Myocyte (in vitro differentiated cells): ENCODE measurements around the gene TBC1D1. TPM values are rescaled to one million over a fixed set of nuclear protein-coding genes. Genes with fewer than 3 reads are reported as not detected.
"Not testable (repeated sequence)": the region's sequence is repeated elsewhere in the genome, so short reads cannot be mapped to it uniquely, and the experiment has no call there.

Source experiments
- DNase-seq: peaks from one replicate; pipeline ENCODE4 v3.0.0-alpha.2; 2012; ENCODE audit warnings: low read depth
- total RNA-seq: library from RNA; depleted of rRNA; stranded (reverse); fragments of >200 nt; gene quantifications from 2 replicates; pipeline ENCODE4 v1.2.3, GENCODE V29; 2014

The TBC1D1 gene
- total RNA-seq, 1 donor from 2014 or later, result 194 TPM

DNA sequence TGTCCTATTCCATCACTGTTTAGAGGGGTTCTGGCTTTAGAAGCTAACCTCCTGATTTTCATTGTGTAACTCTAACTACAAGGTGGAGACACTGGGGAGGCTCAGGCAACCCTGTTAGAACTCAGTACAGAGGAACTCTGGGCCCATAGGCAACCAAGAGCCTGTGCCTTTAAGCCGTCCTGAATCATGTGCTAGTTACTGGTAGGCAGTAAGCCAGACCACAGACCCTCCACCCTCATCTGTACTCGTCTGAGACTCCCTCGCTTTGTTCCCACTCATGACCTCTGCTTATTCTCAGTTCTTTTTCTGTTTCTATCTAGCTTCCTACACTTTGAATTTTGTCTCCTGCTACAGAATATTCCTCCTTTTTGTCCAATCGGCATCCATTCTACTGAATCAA lies 31.4 kb downstream of the TBC1D1 start:
- peak; percentile 31 for DNase-seq

DNA sequence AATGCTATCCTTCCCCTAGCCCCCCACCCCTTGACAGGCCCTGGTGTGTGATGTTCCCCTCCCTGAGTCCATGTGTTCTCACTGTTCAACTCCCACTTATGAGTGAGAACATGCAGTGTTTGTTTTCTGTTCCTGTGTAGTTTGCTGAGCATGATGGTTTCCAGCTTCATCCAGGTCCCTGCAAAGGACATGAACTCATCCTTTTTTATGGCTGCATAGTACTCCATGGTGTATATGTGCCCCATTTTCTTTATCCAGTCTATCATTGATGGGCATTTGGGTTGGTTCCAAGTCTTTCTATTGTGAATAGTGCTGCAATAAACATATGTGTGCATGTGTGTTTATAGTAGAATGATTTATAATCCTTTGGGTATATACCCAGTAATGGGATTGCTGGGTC lies 32.2 kb downstream of the TBC1D1 start:
- DNase-seq, result not testable (repeated sequence)

DNA sequence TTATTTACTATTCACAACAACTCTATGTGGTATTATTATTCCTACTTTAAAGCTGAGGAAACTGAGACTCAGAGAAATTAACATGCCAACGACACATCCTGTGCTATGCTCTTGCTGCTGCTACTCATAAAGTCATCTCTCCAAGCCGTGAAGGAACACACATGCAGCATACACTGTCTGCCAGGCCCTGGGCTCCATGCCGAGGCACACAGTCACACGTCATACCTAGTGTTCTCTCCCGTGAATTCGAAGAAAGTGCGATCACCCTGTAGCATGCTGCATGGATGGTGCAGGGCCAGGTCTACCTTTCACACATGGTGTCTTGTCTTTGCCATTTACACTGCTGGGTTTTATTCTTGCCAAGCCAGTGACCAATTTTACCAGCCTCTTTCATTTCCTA lies 34.1 kb downstream of the TBC1D1 start:
- no peak for DNase-seq

DNA sequence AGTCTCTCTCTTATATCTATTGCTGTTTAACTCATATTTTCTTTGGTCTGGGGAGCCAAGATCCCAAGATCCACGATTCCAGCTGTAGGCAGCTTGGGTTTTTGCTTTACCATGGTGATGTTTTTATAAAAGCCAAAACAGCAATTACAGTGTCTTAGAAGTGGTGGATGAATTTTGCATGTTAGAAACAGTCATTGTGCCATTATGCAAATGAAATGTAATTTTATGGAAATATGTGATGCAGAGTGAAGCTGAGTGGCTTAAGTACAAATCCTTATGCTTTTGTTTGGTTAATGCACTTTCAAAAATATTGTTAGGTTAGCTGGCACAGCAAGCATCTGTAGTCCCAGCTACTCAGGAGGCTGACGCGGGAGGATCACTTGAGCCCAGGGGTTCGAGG lies 36.5 kb downstream of the TBC1D1 start:
- no peak for DNase-seq

DNA sequence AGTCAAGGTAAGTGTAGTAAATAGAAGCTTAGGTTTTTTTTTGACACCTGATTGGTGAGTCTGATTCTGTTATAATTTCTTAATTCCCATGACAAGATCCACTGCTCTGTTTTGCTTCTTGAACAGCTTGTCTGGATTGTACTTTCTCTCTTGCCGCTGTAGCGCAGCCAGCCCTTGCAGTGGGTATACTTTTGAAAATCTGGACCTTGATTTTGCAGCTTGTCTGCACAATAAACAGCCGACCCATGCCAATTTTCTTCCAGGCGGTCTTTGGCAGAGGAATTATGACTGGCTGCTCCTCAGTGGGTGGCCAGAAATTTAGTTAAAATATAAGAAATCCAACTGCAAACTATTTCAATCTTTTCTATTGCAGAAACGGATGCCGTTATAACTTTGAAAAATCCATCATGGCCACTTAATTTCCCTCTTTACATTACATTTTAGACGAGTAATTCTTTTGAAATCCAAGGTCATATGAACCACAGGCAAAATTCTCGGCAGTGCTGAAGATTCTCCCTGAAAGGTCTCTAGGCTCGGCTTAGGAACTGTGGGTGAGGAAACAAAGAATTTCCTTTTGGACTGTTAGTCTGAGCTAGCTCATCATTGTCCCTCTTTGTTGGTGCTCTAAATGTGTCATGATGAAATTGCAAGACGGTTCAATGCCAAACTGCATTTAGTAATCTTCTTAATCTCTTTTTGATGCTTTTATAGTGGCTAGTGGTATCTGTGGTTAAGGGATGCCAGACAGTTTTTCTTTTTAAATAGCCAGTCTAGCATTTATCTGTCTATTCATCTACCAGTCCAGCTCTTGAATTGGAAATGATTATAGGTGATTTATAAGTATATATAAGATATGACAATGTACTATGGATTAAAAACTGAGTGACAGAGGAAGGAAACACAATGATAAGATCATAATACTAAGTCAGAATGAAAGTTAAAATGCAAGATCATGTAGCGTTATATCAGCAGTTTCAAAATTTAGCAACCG lies 37.8 kb downstream of the TBC1D1 start:
- peak; percentile 49 for DNase-seq

DNA sequence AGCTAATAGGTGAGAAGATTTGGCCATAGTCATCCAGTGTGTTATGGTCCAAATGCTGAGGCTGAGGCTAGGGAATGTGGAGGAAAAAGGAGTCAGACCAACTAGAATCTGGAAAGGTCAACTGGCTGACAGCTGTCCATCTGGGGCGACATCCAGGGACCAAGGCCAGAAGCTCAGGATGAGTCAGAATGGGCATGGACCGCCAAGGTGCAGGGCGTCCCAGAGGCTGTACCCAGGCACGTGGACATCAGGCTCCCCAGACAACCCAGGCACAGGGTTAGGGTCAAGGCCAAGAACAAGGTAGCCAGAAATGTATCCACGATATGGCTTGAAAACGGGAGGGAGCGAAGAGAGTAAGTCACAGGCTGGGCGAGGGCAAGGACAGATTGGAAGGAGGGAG lies 43.2 kb downstream of the TBC1D1 start:
- no peak for DNase-seq

DNA sequence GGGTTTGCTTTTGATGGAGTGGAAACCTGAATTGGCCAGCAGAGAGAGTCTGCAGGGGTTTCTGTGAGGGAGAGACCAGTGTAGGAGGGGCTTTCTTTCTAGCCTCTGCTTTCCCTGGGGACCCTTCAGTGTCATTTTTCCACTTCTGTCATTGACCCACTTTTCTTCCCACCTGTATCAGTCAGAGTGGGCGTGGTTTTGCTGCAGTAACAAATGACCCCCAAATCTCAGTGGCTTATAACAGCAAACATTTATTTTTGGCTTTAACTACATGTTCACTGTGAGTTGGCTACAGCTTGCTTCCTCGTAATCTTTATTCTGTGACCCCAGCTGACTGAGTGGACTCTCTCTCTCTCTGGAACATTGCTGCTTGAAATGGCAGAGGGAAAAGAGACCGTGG lies 43.7 kb downstream of the TBC1D1 start:
- no peak for DNase-seq

DNA sequence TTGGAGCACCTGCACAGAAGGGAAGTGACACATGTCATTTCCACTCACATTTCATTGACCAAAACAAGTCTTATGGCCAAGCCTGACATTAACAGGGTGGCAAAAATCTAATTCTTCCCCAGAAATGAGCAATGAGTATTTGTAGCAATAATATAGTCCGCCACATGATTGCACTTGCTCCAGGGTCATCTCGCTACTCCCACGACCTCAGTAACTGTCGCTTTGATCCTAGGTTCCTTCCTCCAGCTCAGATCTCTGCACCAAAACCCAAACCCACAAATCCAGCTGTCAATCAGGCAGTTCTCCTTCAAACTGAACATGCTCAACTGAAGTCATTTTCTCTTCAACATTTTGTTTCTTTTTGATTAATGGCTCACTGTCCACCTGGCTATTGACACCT lies 44.1 kb downstream of the TBC1D1 start:
- DNase-seq, result no peak

DNA sequence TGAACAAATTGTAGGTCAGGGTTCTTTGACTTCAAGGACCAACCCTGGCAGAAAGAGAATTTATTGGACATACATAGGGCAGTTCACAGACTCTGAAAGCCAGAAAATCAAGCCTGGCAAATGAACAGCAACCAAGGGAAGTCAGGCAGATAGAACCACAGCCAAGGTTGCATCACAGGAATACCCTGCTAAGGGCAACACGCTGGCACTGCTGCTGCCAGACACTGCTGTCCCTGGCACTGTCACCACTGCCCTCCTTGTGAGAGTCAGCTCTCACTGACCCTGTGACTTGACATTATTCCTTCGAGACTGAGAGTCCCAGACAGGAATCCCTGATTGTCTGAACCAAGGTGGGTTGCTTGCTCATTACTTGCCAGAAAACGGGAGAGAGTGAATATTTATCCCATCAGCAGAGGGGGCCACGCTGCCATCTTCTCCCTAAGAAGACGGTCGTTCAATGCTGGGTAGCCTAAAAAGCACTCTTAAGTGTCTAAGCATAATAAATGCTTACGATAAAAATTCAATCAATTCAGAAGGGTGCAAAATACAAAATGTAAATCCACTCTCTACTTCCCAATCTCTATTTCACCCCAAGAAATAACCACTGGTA lies 46.1 kb downstream of the TBC1D1 start:
- no peak for DNase-seq

DNA sequence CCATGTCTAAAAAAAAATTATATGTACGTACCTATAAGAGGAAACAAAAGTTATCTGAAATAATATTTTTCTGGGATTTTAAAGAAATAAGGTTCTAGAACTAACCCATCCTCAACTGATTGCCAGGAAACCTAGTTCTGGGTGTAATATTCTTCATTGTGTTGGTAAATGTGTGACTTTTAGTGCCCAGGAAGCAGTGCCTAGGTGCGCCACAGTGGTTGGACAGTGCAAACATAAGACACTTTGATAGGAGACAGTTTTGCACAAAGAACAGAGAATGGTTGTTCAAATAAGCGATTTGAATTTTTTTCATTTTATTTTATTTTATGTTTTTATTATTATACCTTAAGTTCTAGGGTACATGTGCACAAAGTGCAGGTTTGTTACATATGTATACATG lies 47.3 kb downstream of the TBC1D1 start:
- DNase-seq, result no peak

DNA sequence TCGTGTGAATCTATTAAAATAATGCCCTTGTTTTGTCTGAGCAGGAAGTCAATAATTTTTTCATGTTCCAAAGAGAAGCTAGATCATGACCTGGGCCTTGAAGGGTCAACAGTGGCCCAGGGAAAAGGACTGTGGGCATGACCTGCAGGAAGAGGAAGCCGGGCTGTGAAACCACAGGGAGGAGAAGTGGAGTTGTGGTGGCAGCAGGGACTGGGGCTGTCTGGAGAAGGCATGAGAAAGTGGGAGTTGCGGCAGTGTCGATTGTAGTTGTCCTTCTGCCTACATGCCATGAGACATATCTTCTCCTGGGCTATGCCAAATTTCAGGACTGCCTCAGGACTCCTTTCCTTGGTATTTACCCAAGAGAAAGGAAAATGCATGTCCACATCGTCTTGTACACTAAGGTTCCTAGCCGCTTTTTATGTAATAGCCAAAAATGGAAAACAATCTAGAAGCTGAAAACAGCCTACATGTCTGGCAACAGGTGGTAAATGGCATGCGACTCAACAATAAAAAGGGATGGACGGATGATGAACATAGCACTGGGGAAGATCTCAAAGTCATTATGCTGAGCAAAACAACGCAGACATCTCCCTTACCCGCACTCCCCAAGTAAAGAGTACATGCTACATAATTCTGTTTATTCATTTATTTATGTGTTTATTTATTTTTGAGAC lies 55.8 kb downstream of the TBC1D1 start:
- DNase-seq, result peak; percentile 63

DNA sequence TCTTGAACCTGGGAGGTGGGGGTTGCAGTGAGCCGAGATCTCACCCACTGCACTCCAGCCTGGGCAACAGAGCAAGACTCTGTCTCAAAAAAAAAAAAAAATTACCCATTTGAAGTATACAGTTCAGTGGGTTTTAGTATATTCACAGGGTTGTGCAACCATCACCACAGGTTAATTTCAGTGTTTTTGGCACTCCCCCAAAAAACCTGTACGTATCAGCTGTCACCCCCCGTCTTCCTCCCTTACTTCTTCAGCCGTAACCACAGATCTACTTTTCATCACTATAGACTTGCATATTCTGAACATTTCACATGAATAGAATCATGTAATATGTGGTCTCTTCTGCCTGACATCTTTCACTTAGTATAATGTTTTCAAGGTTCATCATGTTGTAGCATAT lies 57.7 kb downstream of the TBC1D1 start:
- DNase-seq, result no peak

DNA sequence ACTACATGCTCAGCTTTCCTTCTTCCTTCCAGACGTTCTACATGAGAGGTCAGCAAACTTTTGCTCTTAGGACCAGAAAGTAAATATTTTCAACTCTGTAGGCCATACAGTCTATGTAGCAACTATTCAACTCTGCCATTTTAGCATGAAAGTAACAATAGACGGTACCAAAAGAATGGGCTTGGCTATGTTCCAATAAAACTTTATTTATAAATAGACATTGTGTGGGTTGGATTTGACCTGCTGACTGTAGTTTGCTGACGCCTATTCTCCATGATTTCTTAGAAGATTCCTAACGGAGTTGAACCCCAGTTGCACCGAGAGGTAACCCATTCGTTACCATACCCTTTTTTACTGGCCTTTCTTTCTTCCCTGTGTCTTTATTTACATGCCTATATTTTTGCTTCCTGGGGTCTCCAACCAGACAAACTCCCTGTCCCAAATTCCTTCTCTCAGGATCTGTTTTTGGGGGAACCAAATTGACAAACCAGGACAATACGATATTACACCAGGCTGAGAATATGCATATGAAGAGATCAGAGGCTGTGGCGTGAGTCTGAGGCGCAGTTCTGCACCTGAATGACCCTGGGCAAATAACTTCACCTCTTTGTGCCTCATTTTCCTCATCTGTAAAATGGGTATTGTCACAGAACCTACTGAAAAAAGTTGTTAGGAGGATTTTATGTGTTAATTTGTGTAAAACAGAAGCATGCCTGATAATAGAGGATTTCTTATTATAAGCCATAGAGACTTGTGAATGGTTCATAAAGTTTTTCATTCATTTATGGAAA lies 58.9 kb downstream of the TBC1D1 start:
- DNase-seq, result no peak

DNA sequence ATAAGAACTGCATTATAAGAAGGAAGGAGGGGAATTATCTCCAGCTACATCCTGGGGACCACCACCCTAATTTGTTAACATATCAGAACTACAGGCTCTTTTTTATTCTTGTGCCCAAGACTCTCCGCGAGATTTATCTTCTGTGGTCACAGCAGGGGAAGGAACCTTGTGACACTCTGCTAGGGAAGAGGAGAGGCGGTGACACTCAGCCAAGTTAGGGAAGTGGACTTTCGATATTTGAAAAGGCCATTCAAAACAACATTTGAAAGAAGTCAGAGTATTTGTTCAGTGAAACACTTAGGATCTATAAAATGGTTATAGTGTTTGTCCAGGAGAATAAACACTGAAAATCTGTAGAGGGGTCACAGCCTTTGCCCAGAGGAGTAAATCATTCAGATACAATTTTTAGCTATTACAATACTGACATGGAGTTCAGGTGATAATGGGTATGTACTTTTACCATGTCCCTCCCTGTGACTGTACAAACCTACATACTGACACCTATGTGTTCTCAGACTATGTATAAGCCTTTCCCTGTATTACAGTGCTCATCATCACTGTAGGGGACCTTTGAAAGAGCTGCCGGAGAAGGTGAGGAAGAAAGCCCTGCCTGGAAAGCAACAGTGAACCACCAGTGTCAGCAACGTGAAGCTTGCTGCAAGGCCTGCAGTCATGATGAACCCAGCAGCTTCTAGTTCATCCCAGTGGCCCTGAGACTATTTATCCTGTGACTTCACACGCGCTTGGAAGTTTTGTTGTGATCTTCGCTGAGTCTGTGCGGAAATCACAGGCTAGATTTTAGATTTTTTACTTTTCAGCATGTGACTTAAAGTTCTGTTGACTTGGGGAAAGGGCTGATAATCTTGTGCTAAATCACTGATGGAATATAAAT lies 60.8 kb downstream of the TBC1D1 start:
- DNase-seq, result no peak

DNA sequence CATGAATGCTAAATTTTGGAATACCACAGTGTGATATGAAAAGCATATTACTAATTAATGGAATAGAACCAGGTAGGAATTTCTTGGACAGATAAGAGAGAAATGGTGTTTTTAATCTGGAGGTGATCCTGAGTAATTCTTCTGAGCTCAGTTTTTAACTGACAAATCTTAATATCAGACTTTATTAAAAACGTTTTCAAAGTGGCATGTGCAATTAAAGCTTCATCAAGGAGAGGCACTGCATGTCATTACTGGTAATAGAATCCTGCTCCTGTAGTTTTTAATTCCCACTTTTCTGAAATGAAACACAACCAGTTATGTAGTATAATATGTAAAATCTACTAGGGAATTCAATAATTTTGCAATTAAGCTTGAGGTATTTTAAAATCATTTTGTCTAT lies 62.3 kb downstream of the TBC1D1 start:
- DNase-seq, result no peak

DNA sequence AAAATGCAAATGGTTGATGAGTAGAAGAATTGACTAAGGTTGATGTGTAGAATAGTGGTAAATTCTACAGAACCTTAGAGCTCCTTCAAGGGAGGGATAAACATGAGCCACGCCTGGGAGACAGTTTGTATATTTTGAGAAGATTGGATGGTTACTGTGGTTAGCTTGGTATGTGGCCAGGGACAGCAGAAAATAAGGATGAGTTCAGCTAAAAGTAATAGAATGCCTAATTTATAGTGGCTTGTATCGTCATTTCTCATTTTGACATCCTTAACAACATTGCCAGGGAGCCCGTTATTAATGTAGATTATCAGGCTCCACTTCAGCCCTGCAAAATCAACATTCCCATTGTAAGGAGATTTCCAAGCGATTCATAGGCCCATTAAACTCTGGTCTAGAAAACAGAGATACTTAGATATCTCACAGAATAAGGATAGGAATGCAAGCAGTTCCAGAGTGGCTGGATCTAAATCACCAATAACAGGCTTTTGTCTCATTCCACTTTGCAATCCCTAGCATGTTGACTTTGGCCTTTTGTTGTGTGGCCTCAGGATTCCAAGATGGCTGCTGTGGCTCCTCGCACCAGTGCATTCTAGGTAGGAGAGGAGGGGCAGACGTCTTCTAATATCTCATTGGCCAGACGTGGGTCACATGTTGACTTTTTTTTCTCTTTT lies 62.9 kb downstream of the TBC1D1 start:
- peak; percentile 68 for DNase-seq

DNA sequence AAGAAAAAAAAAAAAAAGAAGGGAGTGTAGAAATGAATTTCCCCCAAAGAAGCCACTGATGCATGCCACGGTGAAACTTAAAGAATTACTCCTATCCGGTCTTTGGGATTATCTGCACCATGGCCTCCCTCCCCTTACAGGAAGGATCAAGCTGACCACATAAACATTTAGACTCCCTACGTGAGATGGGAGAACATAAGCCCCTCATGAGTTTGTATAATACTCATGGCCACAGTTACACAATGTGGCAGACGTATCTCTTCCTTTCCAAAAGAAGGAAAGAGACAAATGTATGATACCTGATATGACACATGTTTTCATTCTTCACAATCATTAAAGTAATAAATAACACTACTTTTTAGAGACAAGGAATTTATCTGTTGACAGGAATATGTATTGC lies 66.1 kb downstream of the TBC1D1 start:
- DNase-seq, result no peak

DNA sequence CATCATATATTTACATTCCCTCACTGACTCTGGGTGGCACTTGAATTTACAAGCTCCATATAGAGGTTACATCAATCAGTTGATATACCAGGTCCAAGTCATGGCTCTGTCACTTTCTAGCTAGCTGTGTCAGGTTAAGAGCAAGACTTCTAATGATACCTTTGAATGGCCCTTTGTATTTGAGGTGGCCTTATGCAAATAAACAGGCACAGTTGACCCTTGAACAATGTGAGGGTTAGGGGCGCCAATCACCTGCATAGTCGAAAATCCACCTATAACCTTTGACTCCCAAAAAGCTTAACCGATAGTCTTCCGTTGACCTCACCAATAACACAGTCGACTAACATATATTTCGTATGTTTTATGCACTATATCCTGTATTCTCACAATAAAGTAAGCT lies 68.0 kb downstream of the TBC1D1 start:
- no peak for DNase-seq

DNA sequence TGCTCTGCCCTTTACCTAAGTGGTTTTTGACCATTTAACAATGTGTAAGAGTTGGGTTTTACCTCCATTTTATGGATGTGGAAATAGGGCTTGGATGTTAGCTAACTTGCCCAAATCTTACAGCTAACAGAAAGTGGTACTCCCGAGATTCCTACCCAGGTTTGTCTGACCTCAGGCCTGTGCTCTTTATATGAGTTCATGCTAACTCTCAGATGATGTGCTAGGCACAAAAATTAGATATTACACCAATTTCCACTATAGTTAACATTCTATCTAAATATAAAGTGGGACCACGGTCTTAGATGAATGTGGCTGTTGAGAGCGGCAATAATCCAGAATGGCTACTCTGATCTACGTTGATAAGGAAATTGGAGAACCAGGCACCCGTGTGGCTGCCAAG lies 69.2 kb downstream of the TBC1D1 start, which contains the start of gene PTTG2:
Gene PTTG2 (plus strand): TSS at position 301 of the 400 bp plus-strand sequence. CDS start 37 bp downstream, at position 338.
- no peak for DNase-seq
